A549 (cell line): ENCODE measurements around the gene PROSER3. TPM values are rescaled to one million over a fixed set of nuclear protein-coding genes. Genes with fewer than 3 reads are reported as not detected.

Experiments used
- ATAC-seq, 2 experiments: fragments of 200-7000 bp in 1 of 2; fragments of >200 bp in 1 of 2; cut with Nextera tagmentation in 1 of 2; cut with Tn5 transposase in 1 of 2; 3 replicates each; pipeline versions ENCODE4 v1.8.0 to v1.9.1; 2018 to 2020; ENCODE audit warnings: mild to moderate bottlenecking in 1 of 2, moderate library complexity in 1 of 2
- CTCF ChIA-PET: fragments of 300-600 bp; sonication (Branson Sonifier 250); formaldehyde crosslinking; extraction: SDS; loops from one replicate; lab custom pipeline; 2021; ENCODE audit warnings: antibody characterized with exemption, inconsistent platforms; lab: Yijun Ruan, JAX
- POLR2A ChIA-PET: fragments of 350-600 bp; formaldehyde crosslinking; extraction: SDS; loops from one replicate; lab custom pipeline; 2021; ENCODE audit warnings: antibody characterized with exemption, inconsistent platforms; lab: Yijun Ruan, JAX
- DNase-seq, 2 experiments: peaks; one replicate each; pipeline versions ENCODE4 v3.0.0 to v3.0.0-alpha.2; 2011 to 2016; ENCODE audit warnings: low read depth in 1 of 2, low spot score in 1 of 2
- FAIRE-seq: peaks from 2 replicates; lab custom pipeline; 2011; peaks lifted over from hg19 to GRCh38; lab: Jason Lieb, UNC
- H3K27ac ChIP-seq, 2 experiments: fragments of >200 bp; sonication (Bioruptor Twin); formaldehyde crosslinking; 3 replicates each; pipeline ENCODE4 v1.5.1; 2016 to 2017
- H3K4me1 ChIP-seq: fragments of >200 bp; sonication (Bioruptor Twin); formaldehyde crosslinking; 3 replicates; pipeline ENCODE4 v1.6.1; 2016
- H3K4me2 ChIP-seq: fragments of >200 bp; sonication (Bioruptor Twin); formaldehyde crosslinking; 3 replicates; pipeline ENCODE4 v1.6.1; 2016
- H3K4me3 ChIP-seq: fragments of >200 bp; sonication (Bioruptor Twin); formaldehyde crosslinking; 3 replicates; pipeline ENCODE4 v1.5.1; 2016
- H3K9me3 ChIP-seq: fragments of >200 bp; sonication (Bioruptor Twin); formaldehyde crosslinking; 3 replicates; pipeline ENCODE4 v1.6.1; 2016
- BCL3 ChIP-seq: fragments of >200 bp; sonication (Bioruptor Twin); formaldehyde crosslinking; IDR thresholded peaks from 3 replicates; pipeline ENCODE4 v1.6.1; 2016
- BHLHE40 ChIP-seq: IDR thresholded peaks from 2 replicates; pipeline ENCODE4 v1.6.1; 2012; ENCODE audit warnings: low read depth, low read length, inconsistent platforms
- CBX2 ChIP-seq: fragments of 200-600 bp; sonication (generic); IDR thresholded peaks from 2 replicates; pipeline ENCODE4 v1.6.1; 2016; ENCODE audit warnings: low read depth, mild to moderate bottlenecking, borderline replicate concordance
- CBX8 ChIP-seq: fragments of 200-600 bp; sonication (generic); IDR thresholded peaks from 2 replicates; pipeline ENCODE4 v1.6.1; 2016
- CHD2 ChIP-seq: fragments of 150-350 bp; IDR thresholded peaks from 2 replicates; pipeline ENCODE4 v1.6.1; 2014; ENCODE audit warnings: low read length; ENCODE audit not compliant: partially characterized antibody
- EHMT2 ChIP-seq: fragments of 200-600 bp; sonication (generic); IDR thresholded peaks from 2 replicates; pipeline ENCODE4 v1.6.1; 2016; ENCODE audit warnings: antibody characterized with exemption, low read depth, mild to moderate bottlenecking, moderate library complexity
- FOXS1 ChIP-seq: fragments of 250-450 bp; sonication (Bioruptor Pico); IDR thresholded peaks from 2 replicates; pipeline ENCODE4 v1.5.0; 2020; ENCODE audit warnings: mild to moderate bottlenecking, moderate library complexity
- HMGXB4 ChIP-seq: fragments of 250-450 bp; sonication (Bioruptor Pico); IDR thresholded peaks from 2 replicates; pipeline ENCODE4 v1.5.0; 2021; ENCODE audit warnings: mild to moderate bottlenecking, moderate library complexity, borderline replicate concordance
- JUNB ChIP-seq: fragments of >200 bp; sonication (Bioruptor Twin); formaldehyde crosslinking; IDR thresholded peaks from 2 replicates; pipeline ENCODE4 v1.6.1; 2016
- KDM1A ChIP-seq: fragments of 200-600 bp; sonication (generic); IDR thresholded peaks from 2 replicates; pipeline ENCODE4 v1.6.1; 2016; ENCODE audit warnings: low read depth, mild to moderate bottlenecking
- KDM5A ChIP-seq: fragments of 200-600 bp; sonication (generic); IDR thresholded peaks from 2 replicates; pipeline ENCODE4 v1.6.1; 2016; ENCODE audit warnings: antibody characterized with exemption, mild to moderate bottlenecking
- PHF8 ChIP-seq: fragments of 200-600 bp; sonication (generic); IDR thresholded peaks from 2 replicates; pipeline ENCODE4 v1.6.1; 2016; ENCODE audit warnings: low read depth, mild to moderate bottlenecking, antibody characterized with exemption, moderate library complexity, borderline replicate concordance
- TP53 ChIP-seq: fragments of 250-450 bp; sonication (Bioruptor Pico); IDR thresholded peaks from 2 replicates; pipeline ENCODE4 v1.5.0; 2021; ENCODE audit warnings: mild to moderate bottlenecking, moderate library complexity
- ZC3H11A ChIP-seq: fragments of 450-650 bp; IDR thresholded peaks from 2 replicates; pipeline ENCODE4 v1.6.1; 2014; ENCODE audit warnings: antibody characterized with exemption, mild to moderate bottlenecking
- ZSCAN20 ChIP-seq: fragments of 250-450 bp; sonication (Bioruptor Pico); IDR thresholded peaks from 2 replicates; pipeline ENCODE4 v1.8.0; 2022; ENCODE audit warnings: mild to moderate bottlenecking, moderate library complexity
- WGBS: methylation state at CpG from one replicate; pipeline ENCODE4 v1.1.6; 2017; ENCODE audit errors: missing lambda C conversion rate; 5-methylcytosine and 5-hydroxymethylcytosine counted together
- polyA plus RNA-seq, 4 experiments: library from polyadenylated mRNA; depleted of rRNA in 3 of 4; stranded (reverse); fragments of >200 nt; fragmentation: RNase III in 1 of 4; extraction: RNeasy Plus Mini Kit Qiagen cat#74134 plus additional on column Dnase treatment in 1 of 4; gene quantifications; 2 replicates in 3 of 4; 3 replicates in 1 of 4; pipeline ENCODE4 v1.2.3, GENCODE V29; 2011 to 2017
- TF ChIP-seq, protein P1 (sequence below): fragments of >200 bp; sonication (Bioruptor Twin); formaldehyde crosslinking; IDR thresholded peaks from 3 replicates; pipeline ENCODE4 v1.5.1; 2016
- TF ChIP-seq, protein P2 (sequence below): IDR thresholded peaks from 2 replicates; pipeline ENCODE4 v1.6.1; 2012; ENCODE audit warnings: low read depth, borderline replicate concordance
- TF ChIP-seq, protein P3 (sequence below): IDR thresholded peaks from 2 replicates; pipeline ENCODE4 v1.6.1; 2012
- TF ChIP-seq, protein P4 (sequence below): fragments of 250-450 bp; sonication (Bioruptor Pico); IDR thresholded peaks from 2 replicates; pipeline ENCODE4 v1.5.0; 2020; ENCODE audit warnings: low read depth, mild to moderate bottlenecking, moderate library complexity

PROSER3 gene
- polyA plus RNA-seq, 2 of the 4 experiments (the other 2 are of a cell fraction): 19.5 to 24.4 TPM

DNA sequence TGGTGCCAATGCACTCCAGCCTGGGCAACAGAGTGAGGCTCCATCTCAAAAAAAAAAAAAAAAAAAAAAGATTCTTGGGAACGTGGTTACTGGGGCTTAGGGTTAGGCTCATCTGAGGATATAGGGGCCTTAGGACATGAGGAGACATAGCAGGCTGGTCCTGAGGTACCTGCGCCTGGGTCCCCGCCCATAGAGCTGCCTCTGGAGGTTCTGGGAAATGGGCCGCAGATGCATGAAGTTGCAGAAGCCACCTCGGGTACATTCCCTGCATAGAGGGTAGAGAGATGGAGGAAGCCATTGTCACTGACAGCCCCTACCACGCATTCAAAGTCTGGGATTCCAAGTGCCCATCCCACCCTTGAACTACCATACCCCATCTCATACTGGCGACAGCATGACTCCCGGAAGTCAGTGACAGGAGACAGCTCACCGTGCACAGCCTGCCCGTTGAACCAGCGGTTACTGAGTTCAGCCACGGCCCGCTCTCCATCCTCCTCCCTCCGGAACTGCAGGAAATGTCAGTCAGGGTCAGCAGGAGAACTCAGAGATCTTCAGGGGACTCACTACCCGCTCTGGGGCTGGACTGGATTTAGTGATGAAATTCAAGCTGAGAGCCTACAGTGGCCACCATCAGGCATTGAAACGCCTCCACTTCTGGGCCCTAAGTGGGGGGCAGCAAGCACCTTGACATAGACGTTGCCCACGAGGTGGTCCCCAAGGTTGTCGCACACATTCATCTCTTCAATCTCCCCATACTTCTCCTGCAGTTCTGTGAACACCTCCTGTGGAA is 14.1 kb upstream of the PROSER3 start:
- peak overlapping the region; percentile 80 for H3K4me2 ChIP-seq
- POLR2A ChIA-PET: interaction anchor here (0.8 to 1.7 kb wide), 6 partner anchors 9 to 100 kb away, joined by 3 to 6 read pairs (median 4); partner anchors contain the start of genes COX6B1 and PROSER3
- WGBS: 78% methylated on average over 19 of the region's 19 CpGs
- CTCF ChIA-PET: interaction anchor here (0.6 to 3.8 kb wide), 19 partner anchors 9 to 310 kb away, joined by 3 to 29 read pairs (median 3); partner anchors contain the start of gene THAP8
- H3K9me3 ChIP-seq: no peaks in the 10 kb centered on the region
- peaks cover 36% of the 10 kb centered on the region for H3K4me1 ChIP-seq
- TF ChIP-seq FOXS1 (CRISPR knock-in tag) (no peak), CHD2 (no peak), ZSCAN20 (no peak), JUNB (no peak), BCL3 (no peak), HMGXB4 (no peak), CBX8 (no peak), CBX2 (no peak), EHMT2 (no peak), BHLHE40 (no peak), KDM5A (no peak), KDM1A (no peak), ZC3H11A (no peak), PHF8 (no peak), TP53 (CRISPR knock-in tag) (no peak)
- TF ChIP-seq, protein P1, sequence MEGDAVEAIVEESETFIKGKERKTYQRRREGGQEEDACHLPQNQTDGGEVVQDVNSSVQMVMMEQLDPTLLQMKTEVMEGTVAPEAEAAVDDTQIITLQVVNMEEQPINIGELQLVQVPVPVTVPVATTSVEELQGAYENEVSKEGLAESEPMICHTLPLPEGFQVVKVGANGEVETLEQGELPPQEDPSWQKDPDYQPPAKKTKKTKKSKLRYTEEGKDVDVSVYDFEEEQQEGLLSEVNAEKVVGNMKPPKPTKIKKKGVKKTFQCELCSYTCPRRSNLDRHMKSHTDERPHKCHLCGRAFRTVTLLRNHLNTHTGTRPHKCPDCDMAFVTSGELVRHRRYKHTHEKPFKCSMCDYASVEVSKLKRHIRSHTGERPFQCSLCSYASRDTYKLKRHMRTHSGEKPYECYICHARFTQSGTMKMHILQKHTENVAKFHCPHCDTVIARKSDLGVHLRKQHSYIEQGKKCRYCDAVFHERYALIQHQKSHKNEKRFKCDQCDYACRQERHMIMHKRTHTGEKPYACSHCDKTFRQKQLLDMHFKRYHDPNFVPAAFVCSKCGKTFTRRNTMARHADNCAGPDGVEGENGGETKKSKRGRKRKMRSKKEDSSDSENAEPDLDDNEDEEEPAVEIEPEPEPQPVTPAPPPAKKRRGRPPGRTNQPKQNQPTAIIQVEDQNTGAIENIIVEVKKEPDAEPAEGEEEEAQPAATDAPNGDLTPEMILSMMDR: no peak
- TF ChIP-seq, protein P2, sequence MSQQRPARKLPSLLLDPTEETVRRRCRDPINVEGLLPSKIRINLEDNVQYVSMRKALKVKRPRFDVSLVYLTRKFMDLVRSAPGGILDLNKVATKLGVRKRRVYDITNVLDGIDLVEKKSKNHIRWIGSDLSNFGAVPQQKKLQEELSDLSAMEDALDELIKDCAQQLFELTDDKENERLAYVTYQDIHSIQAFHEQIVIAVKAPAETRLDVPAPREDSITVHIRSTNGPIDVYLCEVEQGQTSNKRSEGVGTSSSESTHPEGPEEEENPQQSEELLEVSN: no peak
- TF ChIP-seq, protein P3, sequence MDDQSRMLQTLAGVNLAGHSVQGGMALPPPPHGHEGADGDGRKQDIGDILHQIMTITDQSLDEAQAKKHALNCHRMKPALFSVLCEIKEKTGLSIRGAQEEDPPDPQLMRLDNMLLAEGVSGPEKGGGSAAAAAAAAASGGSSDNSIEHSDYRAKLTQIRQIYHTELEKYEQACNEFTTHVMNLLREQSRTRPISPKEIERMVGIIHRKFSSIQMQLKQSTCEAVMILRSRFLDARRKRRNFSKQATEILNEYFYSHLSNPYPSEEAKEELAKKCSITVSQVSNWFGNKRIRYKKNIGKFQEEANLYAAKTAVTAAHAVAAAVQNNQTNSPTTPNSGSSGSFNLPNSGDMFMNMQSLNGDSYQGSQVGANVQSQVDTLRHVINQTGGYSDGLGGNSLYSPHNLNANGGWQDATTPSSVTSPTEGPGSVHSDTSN: no peak
- TF ChIP-seq, protein P4, sequence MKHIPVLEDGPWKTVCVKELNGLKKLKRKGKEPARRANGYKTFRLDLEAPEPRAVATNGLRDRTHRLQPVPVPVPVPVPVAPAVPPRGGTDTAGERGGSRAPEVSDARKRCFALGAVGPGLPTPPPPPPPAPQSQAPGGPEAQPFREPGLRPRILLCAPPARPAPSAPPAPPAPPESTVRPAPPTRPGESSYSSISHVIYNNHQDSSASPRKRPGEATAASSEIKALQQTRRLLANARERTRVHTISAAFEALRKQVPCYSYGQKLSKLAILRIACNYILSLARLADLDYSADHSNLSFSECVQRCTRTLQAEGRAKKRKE (CRISPR knock-in tag): no peak
- ATAC-seq (no peak), FAIRE-seq (no peak), DNase-seq (no peak)
- H3K4me3 ChIP-seq: peak overlapping the region; percentile 79; the same call in 2 of the 3 replicates
- peak overlapping the region in 1 of 2 experiments; percentile 93; a peak in 2 of 6 replicates for H3K27ac ChIP-seq
